AG04449 (cell line): ENCODE measurements around the gene RNF222.
A peak's percentile ranks its signal among the peaks of the same experiment; 100 is the strongest.
"Not testable (repeated sequence)": the region's sequence is repeated elsewhere in the genome, so short reads cannot be mapped to it uniquely, and the experiment has no call there.

Experiments used
- CTCF ChIA-PET: fragments of 350-600 bp; formaldehyde crosslinking; extraction: SDS; loops from one replicate; lab custom pipeline; 2021; ENCODE audit warnings: antibody characterized with exemption; lab: Yijun Ruan, JAX
- POLR2A ChIA-PET: fragments of 400-600, 350-600 bp; formaldehyde crosslinking; extraction: SDS; loops from one replicate; lab custom pipeline; 2020; ENCODE audit warnings: antibody characterized with exemption, inconsistent platforms; lab: Yijun Ruan, JAX
- DNase-seq: peaks from one replicate; pipeline ENCODE4 v3.0.0-alpha.2; 2010; ENCODE audit warnings: low read depth, low spot score
- H3K4me3 ChIP-seq: 2 replicates; pipeline ENCODE4 v1.5.1; 2011; ENCODE audit warnings: low read depth, mild to moderate bottlenecking, control low read depth, low read length
- CTCF ChIP-seq: IDR thresholded peaks from one replicate; pipeline ENCODE4 v1.5.1; 2011; ENCODE audit warnings: mild to moderate bottlenecking, moderate library complexity, low read length, control low read depth, inconsistent platforms; ENCODE audit not compliant: insufficient read depth; ENCODE audit errors: missing control alignments

The RNF222 gene

GRCh38 chr17:8383143-8383822 lies 14.3 kb downstream of the RNF222 start, which contains the start of gene RPL26:
RPL26 (minus strand) TSS chr17:8383193; CDS start chr17:8382310, 883 bp downstream.
- DNase-seq, result peak; percentile 90
- ChIA-PET CTCF (interaction anchor here (0.6 to 2.4 kb wide), 31 partner anchors 8 to 507 kb away, joined by 3 to 21 read pairs (median 4); partner anchors contain the start of genes CTC1 and SLC25A35), POLR2A (interaction anchor here (0.5 to 1.2 kb wide), 4 partner anchors 48 to 362 kb away, joined by 3 to 6 read pairs (median 3); partner anchors contain the start of gene NDEL1)
- H3K4me3 ChIP-seq, result peak within 1 kb of the TSS; percentile 75
- TF ChIP-seq CTCF, result peak; percentile 77

DNA sequence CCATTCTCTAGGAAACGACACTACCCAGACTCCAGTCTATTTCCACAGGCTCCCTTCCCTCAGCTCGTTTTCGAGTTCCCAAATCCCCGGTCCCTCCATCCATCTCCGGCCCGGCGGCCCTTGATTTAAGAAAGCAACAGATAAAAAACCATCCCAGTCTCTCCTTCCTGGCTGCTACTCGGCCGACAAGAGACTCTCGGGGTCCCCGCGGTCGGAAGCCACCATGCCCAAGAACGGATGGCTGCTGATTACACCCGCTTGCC lies 14.8 kb downstream of the RNF222 start:
- no peak for TF ChIP-seq CTCF
- CTCF ChIA-PET, result interaction anchor here (0.8 to 2.4 kb wide), 6 partner anchors 9 to 36 kb away, joined by 3 to 18 read pairs (median 4); no protein-coding TSS in a partner anchor
- peak overlapping the region; percentile 75 for H3K4me3 ChIP-seq
- no peak for DNase-seq
- POLR2A ChIA-PET, result interaction anchor here (1.2 kb wide), 1 partner anchor 18 kb away, joined by 3 read pairs; no protein-coding TSS in a partner anchor

GRCh38 chr17:8382052-8382879 lies 15.4 kb downstream of the RNF222 start:
- TF ChIP-seq CTCF, result no peak
- no peak for DNase-seq
- H3K4me3 ChIP-seq, result peak overlapping the region; percentile 75
- ChIA-PET POLR2A (interaction anchor here (1.2 kb wide), 1 partner anchor 17 kb away, joined by 3 read pairs; no protein-coding TSS in a partner anchor), CTCF (interaction anchor here (0.7 to 2.4 kb wide), 8 partner anchors 9 to 429 kb away, joined by 3 to 18 read pairs (median 4); no protein-coding TSS in a partner anchor)

GRCh38 chr17:8380049-8380448 lies 17.6 kb downstream of the RNF222 start:
- CTCF ChIA-PET, result interaction anchor here (1.1 kb wide), 1 partner anchor 57 kb away, joined by 3 read pairs; no protein-coding TSS in a partner anchor
- no peak for TF ChIP-seq CTCF
- POLR2A ChIA-PET, result no interaction called here
- H3K4me3 ChIP-seq, result no peak overlapping the region
- DNase-seq, result no peak

DNA sequence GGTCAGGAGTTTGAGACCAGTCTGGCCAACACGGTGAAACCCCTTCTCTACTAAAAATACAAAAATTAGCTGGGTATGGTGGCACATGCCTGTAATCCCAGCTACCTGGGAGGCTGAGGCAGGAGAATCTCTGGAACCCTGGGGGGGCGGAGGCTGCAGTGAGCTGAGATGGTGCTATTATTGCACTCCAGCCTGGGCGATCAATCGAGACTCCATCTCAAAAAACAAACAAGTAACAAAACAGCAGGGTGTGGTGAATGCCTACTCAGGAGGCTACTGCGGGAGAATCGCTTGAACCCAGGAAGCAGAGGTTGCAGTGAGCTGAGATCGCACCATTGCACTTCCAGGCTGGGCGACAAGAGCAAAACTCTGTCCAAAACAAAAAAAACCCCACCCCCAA lies 19.5 kb downstream of the RNF222 start:
- POLR2A ChIA-PET, result interaction anchor here (0.7 to 1.0 kb wide), 2 partner anchors 18 to 57 kb away, joined by 3 read pairs; partner anchors contain the start of gene NDEL1
- CTCF ChIA-PET, result interaction anchor here (1.6 to 1.9 kb wide), 5 partner anchors 9 to 318 kb away, joined by 3 to 9 read pairs (median 4); no protein-coding TSS in a partner anchor
- not testable (repeated sequence) for H3K4me3 ChIP-seq, DNase-seq

DNA sequence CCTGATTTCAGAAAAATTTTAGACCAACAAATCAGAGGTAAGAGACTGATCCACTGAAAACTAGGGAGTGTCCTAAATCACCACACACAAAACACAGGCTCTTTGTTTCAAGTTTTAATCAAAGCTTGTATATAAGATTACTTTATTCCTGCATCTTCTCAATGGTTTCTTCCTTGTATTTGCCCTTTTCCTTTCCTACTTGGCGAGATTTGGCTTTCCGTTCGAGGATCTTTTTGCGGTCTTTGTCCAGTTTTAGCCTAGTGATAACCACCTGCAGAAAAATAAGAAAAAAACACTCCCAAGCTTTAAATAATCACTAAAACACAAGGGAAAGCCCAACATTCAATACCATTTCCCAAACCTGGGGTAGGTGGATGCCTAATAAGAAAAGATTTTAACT lies 20.2 kb downstream of the RNF222 start:
- ChIA-PET CTCF (interaction anchor here (0.6 to 3.0 kb wide), 18 partner anchors 10 to 409 kb away, joined by 3 to 23 read pairs (median 4); partner anchors contain the start of gene SLC25A35), POLR2A (interaction anchor here (0.7 to 1.0 kb wide), 2 partner anchors 17 to 58 kb away, joined by 3 read pairs; partner anchors contain the start of gene NDEL1)
- DNase-seq, result no peak
- no peak overlapping the region for H3K4me3 ChIP-seq
- no peak for TF ChIP-seq CTCF
